ENCODE data around the gene LARGE1.

GRCh38 chr22:33894515-33894914 lies 25.8 kb downstream of the LARGE1 start:
- TF ChIP-seq POLR2A (IDR thresholded peaks at IDR 0.05) (no peak), CTCF (IDR thresholded peaks at IDR 0.05) (no peak)
